Bronchial epithelial cell (primary cell): ENCODE results near the gene LRRC30. TPM values are rescaled to one million over a fixed set of nuclear protein-coding genes. Genes with fewer than 3 reads are reported as not detected.

ENCODE experiments used
- DNase-seq: peaks from one replicate; pipeline ENCODE4 v3.0.0-alpha.2; 2010; ENCODE audit warnings: low read depth
- FAIRE-seq: peaks from 2 replicates; lab custom pipeline; 2011; peaks lifted over from hg19 to GRCh38; lab: Jason Lieb, UNC
- H3K27me3 ChIP-seq: 2 replicates; pipeline ENCODE4 v1.5.1; 2011; ENCODE audit warnings: low read length; ENCODE audit not compliant: control insufficient read depth, insufficient read depth
- H3K36me3 ChIP-seq: 2 replicates; pipeline ENCODE4 v1.5.1; 2011; ENCODE audit warnings: low read length; ENCODE audit not compliant: control insufficient read depth, insufficient read depth
- H3K4me3 ChIP-seq: 2 replicates; pipeline ENCODE4 v1.5.1; 2011; ENCODE audit warnings: mild to moderate bottlenecking, low read depth, low read length, control low read depth
- CTCF ChIP-seq: IDR thresholded peaks from 2 replicates; pipeline ENCODE4 v1.5.1; 2011; ENCODE audit warnings: mild to moderate bottlenecking, moderate library complexity, low read length, control low read depth, inconsistent platforms; ENCODE audit not compliant: insufficient read depth, severe bottlenecking
- total RNA-seq: library from RNA; depleted of rRNA; stranded (reverse); fragments of >200 nt; gene quantifications from 2 replicates; pipeline ENCODE4 v1.2.1, GENCODE V29; 2014

LRRC30 gene
- not detected in 2 replicates for total RNA-seq

DNA sequence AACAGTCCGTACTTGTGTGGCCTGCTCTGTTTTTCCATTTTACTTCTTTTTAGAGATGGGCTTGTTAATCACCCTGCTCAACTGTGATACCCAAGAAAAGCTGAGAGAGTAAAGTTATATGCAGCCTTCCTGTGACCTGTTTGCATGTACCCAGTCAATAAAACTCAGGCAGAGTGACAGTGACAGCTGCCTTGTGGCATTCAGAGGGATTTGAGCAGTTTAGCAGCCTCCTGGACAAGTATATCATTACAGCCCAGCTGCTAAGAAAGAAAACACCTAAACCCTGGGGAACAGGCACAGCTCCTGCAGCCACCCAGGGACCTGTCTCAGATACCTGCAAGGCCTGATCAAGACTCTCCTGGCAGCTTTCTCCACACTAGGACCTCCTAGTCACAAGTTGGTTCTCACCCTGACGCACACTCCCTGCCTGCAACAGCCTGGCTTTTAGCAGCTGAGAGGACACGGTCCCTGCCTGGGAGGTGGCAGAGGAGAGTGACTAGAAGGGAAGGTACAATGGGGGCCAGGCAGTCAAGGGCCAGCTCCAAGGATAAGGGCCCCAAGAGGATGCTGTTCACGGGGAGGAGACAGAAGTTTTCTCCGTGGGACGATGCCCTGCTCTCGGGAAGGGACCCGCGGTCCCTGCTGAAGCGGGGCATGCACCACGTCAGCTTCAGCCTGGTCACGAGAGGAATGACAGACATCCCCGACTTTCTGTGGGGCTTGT, at the start of gene LRRC30:
Gene LRRC30, plus strand, starts transcription at position 464 of the 724 bp plus-strand sequence. Its CDS starts 50 bp downstream, at position 514.
- no peaks in the 10 kb centered on the region for H3K27me3 ChIP-seq
- FAIRE-seq = peak; percentile 13

GRCh38 chr18:7185701-7186100, 45.2 kb upstream of the LRRC30 start:
- H3K4me3 ChIP-seq = no peak overlapping the region
- DNase-seq = no peak
- no peak for TF ChIP-seq CTCF
- H3K27me3 ChIP-seq = no peaks in the 10 kb centered on the region
- no peak for FAIRE-seq
- H3K36me3 ChIP-seq = no peaks in the 10 kb centered on the region

More for the DNA sequence above, at the start of gene LRRC30:
- no peak for DNase-seq
- TF ChIP-seq CTCF = no peak
- Histone ChIP-seq H3K36me3 (no peaks in the 10 kb centered on the region), H3K4me3 (no peak within 1 kb of the TSS)

GRCh38 chr18:7190547-7191156, 40.2 kb upstream of the LRRC30 start:
- TF ChIP-seq CTCF = no peak
- FAIRE-seq (no peak), DNase-seq (no peak)
- Histone ChIP-seq H3K27me3 (no peaks in the 10 kb centered on the region), H3K36me3 (no peaks in the 10 kb centered on the region), H3K4me3 (no peak overlapping the region)

GRCh38 chr18:7191736-7192135, 39.2 kb upstream of the LRRC30 start:
- DNase-seq = no peak

DNA sequence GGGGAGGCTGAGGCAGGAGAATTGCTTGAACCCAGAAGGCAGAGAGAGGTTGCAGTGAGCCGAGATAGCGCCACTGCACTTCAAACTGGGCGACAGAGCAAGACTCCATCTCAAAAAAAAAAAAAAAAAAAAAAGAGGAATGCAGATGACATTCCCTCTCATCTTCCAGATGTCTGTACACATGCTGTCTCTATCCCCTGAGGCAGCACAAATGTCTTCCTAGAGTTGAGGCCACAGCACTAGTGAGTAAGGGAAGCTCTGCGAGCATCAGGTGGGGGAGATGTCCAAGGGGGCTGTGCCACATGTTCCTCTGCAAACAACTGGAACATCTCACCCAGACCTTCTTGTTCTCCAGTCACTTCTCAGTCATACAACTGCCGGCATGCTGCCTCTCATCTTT, 35.6 kb upstream of the LRRC30 start:
- no peak overlapping the region for H3K4me3 ChIP-seq
- no peaks in the 10 kb centered on the region for H3K27me3 ChIP-seq
- FAIRE-seq = no peak
- no peak for TF ChIP-seq CTCF
- no peaks in the 10 kb centered on the region for H3K36me3 ChIP-seq
- DNase-seq = no peak

More at GRCh38 chr18:7191736-7192135, 39.2 kb upstream of the LRRC30 start:
- no peak for FAIRE-seq
- TF ChIP-seq CTCF = no peak
- Histone ChIP-seq H3K4me3 (no peak overlapping the region), H3K27me3 (no peaks in the 10 kb centered on the region), H3K36me3 (no peaks in the 10 kb centered on the region)
